Astrocyte (in vitro differentiated cells and primary cell): ENCODE measurements around the gene TMPO. TPM values are rescaled to one million over a fixed set of nuclear protein-coding genes. Genes with fewer than 3 reads are reported as not detected.
"Not testable (repeated sequence)": the region's sequence is repeated elsewhere in the genome, so short reads cannot be mapped to it uniquely, and the experiment has no call there.

Experiments
- DNase-seq: peaks from one replicate; pipeline ENCODE4 v3.0.0-alpha.2; 2010; ENCODE audit warnings: low read depth
- FAIRE-seq: peaks from 2 replicates; lab custom pipeline; 2011; peaks lifted over from hg19 to GRCh38; lab: Jason Lieb, UNC
- H2AFZ ChIP-seq: 2 replicates; pipeline ENCODE4 v1.6.0; 2012; ENCODE audit warnings: low read depth, low read length, inconsistent platforms
- H3K27ac ChIP-seq: 2 replicates; pipeline ENCODE4 v1.5.1; 2011; ENCODE audit warnings: low read depth, low read length, inconsistent platforms
- H3K27me3 ChIP-seq: 2 replicates; pipeline ENCODE4 v1.6.0; 2011; ENCODE audit warnings: low read length, inconsistent platforms; ENCODE audit not compliant: insufficient read depth
- H3K36me3 ChIP-seq: 2 replicates; pipeline ENCODE4 v1.5.1; 2011; ENCODE audit warnings: low read length, inconsistent platforms; ENCODE audit not compliant: insufficient read depth
- H3K4me1 ChIP-seq: 2 replicates; pipeline ENCODE4 v1.5.1; 2011; ENCODE audit warnings: low read length, inconsistent platforms; ENCODE audit not compliant: insufficient read depth
- H3K4me2 ChIP-seq: 2 replicates; pipeline ENCODE4 v1.6.0; 2012; ENCODE audit warnings: low read length, inconsistent platforms
- H3K4me3 ChIP-seq: 2 replicates; pipeline ENCODE4 v1.5.1; 2011; ENCODE audit warnings: low read depth, mild to moderate bottlenecking, low read length, inconsistent platforms; ENCODE audit not compliant: insufficient read depth
- H3K79me2 ChIP-seq: 2 replicates; pipeline ENCODE4 v1.6.0; 2012; ENCODE audit warnings: mild to moderate bottlenecking, low read length, inconsistent platforms; ENCODE audit not compliant: insufficient read depth
- H3K9ac ChIP-seq: 2 replicates; pipeline ENCODE4 v1.6.0; 2012; ENCODE audit warnings: mild to moderate bottlenecking, low read length, inconsistent platforms
- H3K9me3 ChIP-seq: 2 replicates; pipeline ENCODE4 v1.5.1; 2012; ENCODE audit warnings: low read depth, mild to moderate bottlenecking, low read length, inconsistent platforms; ENCODE audit not compliant: insufficient read depth
- H4K20me1 ChIP-seq: 2 replicates; pipeline ENCODE4 v1.6.0; 2012; ENCODE audit warnings: low read length, inconsistent platforms; ENCODE audit not compliant: insufficient read depth
- H3K27ac Mint-ChIP-seq: one replicate; pipeline ENCODE4 v1.8.0; 2021; ENCODE audit warnings: mild to moderate bottlenecking, mixed read lengths; ENCODE audit not compliant: unreplicated experiment
- H3K27me3 Mint-ChIP-seq: one replicate; pipeline ENCODE4 v1.8.0; 2021; ENCODE audit warnings: low read depth, mixed read lengths; ENCODE audit not compliant: unreplicated experiment
- H3K36me3 Mint-ChIP-seq: one replicate; pipeline ENCODE4 v1.8.0; 2021; ENCODE audit warnings: low read depth, mixed read lengths; ENCODE audit not compliant: unreplicated experiment
- H3K4me1 Mint-ChIP-seq: one replicate; pipeline ENCODE4 v1.8.0; 2021; ENCODE audit warnings: low read depth, mixed read lengths; ENCODE audit not compliant: unreplicated experiment
- H3K4me3 Mint-ChIP-seq: one replicate; pipeline ENCODE4 v1.8.0; 2021; ENCODE audit warnings: mild to moderate bottlenecking, moderate library complexity, mixed read lengths; ENCODE audit not compliant: unreplicated experiment
- H3K9me3 Mint-ChIP-seq: one replicate; pipeline ENCODE4 v1.8.0; 2021; ENCODE audit warnings: mild to moderate bottlenecking, mixed read lengths; ENCODE audit not compliant: unreplicated experiment
- CTCF ChIP-seq: IDR thresholded peaks from 2 replicates; pipeline ENCODE4 v1.5.1; 2011; ENCODE audit warnings: low read depth, mild to moderate bottlenecking, inconsistent platforms, low read length, moderate library complexity; ENCODE audit not compliant: insufficient read depth
- EZH2 ChIP-seq: IDR thresholded peaks from 2 replicates; pipeline ENCODE4 v1.6.1; 2012; ENCODE audit warnings: mild to moderate bottlenecking, low read length, inconsistent platforms; ENCODE audit not compliant: insufficient read depth
- total RNA-seq: library from RNA; stranded (reverse); gene quantifications from 2 replicates; pipeline ENCODE4 v1.2.1, GENCODE V29; 2021

The TMPO gene
- total RNA-seq, 1 donor from 2014 or later, result 39.2 TPM

GRCh38 chr12:98549371-98550110 is 34.2 kb downstream of the TMPO start:
- H3K79me2 ChIP-seq, result no peaks in the 10 kb centered on the region
- H3K27ac ChIP-seq, result no peak overlapping the region
- peaks cover 23% of the 10 kb centered on the region for H3K36me3 ChIP-seq
- H3K4me3 ChIP-seq, result no peak overlapping the region
- no peak for DNase-seq
- no peaks in the 10 kb centered on the region for H3K27me3 Mint-ChIP-seq
- no peaks in the 10 kb centered on the region for H3K27me3 ChIP-seq
- no peak overlapping the region for H2AFZ ChIP-seq
- no peaks in the 10 kb centered on the region for H3K4me1 ChIP-seq
- peaks cover 3% of the 10 kb centered on the region for H3K36me3 Mint-ChIP-seq
- no peaks in the 10 kb centered on the region for H4K20me1 ChIP-seq
- H3K27ac Mint-ChIP-seq, result no peak overlapping the region
- TF ChIP-seq CTCF (no peak), EZH2 (no peak)
- no peaks in the 10 kb centered on the region for H3K9me3 ChIP-seq
- no peak overlapping the region for H3K4me3 Mint-ChIP-seq
- H3K9me3 Mint-ChIP-seq, result no peaks in the 10 kb centered on the region
- H3K4me1 Mint-ChIP-seq, result no peaks in the 10 kb centered on the region
- no peak for FAIRE-seq
- H3K9ac ChIP-seq, result no peak overlapping the region
- no peak overlapping the region for H3K4me2 ChIP-seq

- Mint-ChIP-seq H3K4me1 (no peaks in the 10 kb centered on the region), H3K9me3 (no peaks in the 10 kb centered on the region), H3K36me3 (peaks cover 3% of the 10 kb centered on the region), H3K27me3 (no peaks in the 10 kb centered on the region), H3K27ac (no peak overlapping the region), H3K4me3 (no peak overlapping the region)
- H3K27me3 ChIP-seq, result no peaks in the 10 kb centered on the region
- peaks cover 23% of the 10 kb centered on the region for H3K36me3 ChIP-seq
- H3K4me1 ChIP-seq, result no peaks in the 10 kb centered on the region
- DNase-seq, result no peak
- no peaks in the 10 kb centered on the region for H4K20me1 ChIP-seq
- H2AFZ ChIP-seq, result no peak overlapping the region
- no peak overlapping the region for H3K27ac ChIP-seq
- no peaks in the 10 kb centered on the region for H3K9me3 ChIP-seq
- H3K79me2 ChIP-seq, result no peaks in the 10 kb centered on the region
- H3K4me2 ChIP-seq, result no peak overlapping the region
- no peak overlapping the region for H3K4me3 ChIP-seq
- FAIRE-seq, result no peak
- H3K9ac ChIP-seq, result no peak overlapping the region
- TF ChIP-seq EZH2 (no peak), CTCF (no peak)
Measured at GRCh38 chr12:98551787-98552186, 36.4 kb downstream of the TMPO start.

- H3K9me3 ChIP-seq, H3K79me2 ChIP-seq, H3K9ac ChIP-seq, H3K27ac ChIP-seq, H4K20me1 ChIP-seq, DNase-seq, H3K4me3 ChIP-seq, FAIRE-seq, H3K36me3 ChIP-seq, H3K9me3 Mint-ChIP-seq, H3K4me1 ChIP-seq, H3K4me1 Mint-ChIP-seq, H3K4me3 Mint-ChIP-seq, H3K27me3 Mint-ChIP-seq, H3K36me3 Mint-ChIP-seq, H2AFZ ChIP-seq, H3K27me3 ChIP-seq, H3K4me2 ChIP-seq, H3K27ac Mint-ChIP-seq: not testable (repeated sequence)
Measured at GRCh38 chr12:98558097-98558496, 42.7 kb downstream of the TMPO start.
